Skin of body (tissue), 2 donors: ENCODE results near the gene CKB. TPM values are rescaled to one million over a fixed set of nuclear protein-coding genes. Genes with fewer than 3 reads are reported as not detected.
"Not testable (repeated sequence)": the region's sequence is repeated elsewhere in the genome, so short reads cannot be mapped to it uniquely, and the experiment has no call there.

Experiments used
- DNase-seq: peaks from one replicate; lab custom pipeline; 2025; lab: John Stamatoyannopoulos, UW
- total RNA-seq: library from RNA; depleted of rRNA; stranded (reverse); fragments of >200 nt; gene quantifications from one replicate; pipeline ENCODE4 v1.2.3, GENCODE V29; 2014

CKB gene
- total RNA-seq, 1 donor from 2014 or later = 75.4 TPM

DNA sequence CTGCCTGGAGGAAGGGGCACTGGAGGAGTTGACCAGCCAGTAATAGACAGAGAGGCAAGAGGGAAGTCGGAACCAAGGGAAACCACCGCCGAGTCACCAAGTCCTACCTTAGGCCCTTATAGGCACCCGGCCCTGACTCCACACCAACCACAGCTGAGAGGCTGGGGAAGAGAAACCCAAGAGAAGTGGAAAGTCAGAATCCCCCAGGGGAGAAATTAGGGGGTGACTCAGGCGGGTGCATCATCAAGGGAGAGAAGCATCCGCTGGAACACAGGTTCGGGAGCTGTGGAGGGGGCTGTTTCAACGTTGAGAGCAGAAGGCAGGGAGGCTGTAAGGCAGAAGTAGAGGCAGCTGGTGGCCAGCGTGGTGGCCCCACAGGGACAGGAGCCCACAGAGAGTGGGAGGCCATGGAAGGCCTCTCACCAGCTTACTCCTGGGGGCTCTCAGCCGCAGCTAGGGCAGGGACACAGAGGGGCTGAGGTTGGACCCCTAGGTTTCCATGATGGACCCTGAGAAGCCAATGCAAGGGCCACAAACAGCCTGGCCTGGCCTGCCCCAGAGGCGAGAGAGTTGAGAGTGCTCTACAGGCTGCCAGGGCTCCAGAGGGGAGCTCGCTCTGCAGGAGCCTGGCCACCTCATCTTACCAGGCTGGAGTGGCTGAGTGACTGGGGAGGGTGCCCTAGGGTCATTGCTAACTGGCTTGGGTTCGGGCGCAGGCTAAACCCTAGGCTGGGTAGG lies 4.9 kb upstream of the CKB start:
- no peak for DNase-seq

DNA sequence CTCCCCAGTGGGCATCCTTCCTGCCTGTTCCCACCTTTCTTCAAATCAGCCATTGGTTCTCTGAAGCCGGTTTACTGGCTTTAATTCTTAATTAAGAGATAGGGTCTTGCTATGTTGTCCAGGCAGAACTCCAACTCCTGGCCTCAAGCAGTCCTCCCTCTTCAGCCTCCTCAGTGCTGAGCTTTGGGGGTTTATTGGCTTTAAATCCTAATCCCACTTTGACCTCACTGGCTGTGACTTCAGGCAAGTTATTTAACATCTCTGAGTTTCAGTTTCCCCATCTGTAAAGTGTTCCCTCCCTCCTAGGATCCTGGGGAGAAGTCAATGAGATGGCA lies 4.3 kb upstream of the CKB start:
- no peak for DNase-seq

DNA sequence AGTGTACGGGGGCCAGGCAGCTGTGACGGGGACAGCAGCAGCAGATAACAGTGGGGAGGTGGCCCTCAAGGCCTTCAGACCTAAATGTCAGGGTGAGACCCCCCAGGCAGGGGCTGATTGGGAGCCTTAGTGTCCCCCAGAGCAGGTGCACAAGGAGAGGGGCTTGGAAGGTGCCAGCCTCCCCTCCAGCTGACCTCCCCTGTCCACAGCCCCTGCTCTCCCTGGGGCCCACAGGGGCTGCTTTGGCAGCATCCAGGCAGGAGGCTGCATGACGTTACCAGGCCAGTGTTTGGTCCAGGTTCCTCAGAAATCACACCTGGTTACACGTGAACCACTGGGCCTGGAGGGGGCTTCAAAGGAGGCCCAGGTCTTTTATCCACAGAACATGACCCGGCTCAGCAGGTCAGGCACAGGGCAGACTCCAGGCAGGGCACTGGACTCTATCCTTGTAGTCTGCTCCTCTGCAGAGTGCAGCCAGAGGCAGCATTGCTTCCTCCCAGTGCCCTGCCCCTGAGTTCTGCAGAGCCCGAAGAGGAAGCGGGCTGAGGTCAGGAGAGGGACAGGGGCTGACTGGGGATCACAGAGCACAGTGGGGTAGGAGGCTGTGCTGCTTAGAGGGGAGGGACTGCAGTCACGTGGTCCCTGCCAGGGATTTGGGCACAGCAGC lies 3.8 kb upstream of the CKB start:
- DNase-seq = no peak

DNA sequence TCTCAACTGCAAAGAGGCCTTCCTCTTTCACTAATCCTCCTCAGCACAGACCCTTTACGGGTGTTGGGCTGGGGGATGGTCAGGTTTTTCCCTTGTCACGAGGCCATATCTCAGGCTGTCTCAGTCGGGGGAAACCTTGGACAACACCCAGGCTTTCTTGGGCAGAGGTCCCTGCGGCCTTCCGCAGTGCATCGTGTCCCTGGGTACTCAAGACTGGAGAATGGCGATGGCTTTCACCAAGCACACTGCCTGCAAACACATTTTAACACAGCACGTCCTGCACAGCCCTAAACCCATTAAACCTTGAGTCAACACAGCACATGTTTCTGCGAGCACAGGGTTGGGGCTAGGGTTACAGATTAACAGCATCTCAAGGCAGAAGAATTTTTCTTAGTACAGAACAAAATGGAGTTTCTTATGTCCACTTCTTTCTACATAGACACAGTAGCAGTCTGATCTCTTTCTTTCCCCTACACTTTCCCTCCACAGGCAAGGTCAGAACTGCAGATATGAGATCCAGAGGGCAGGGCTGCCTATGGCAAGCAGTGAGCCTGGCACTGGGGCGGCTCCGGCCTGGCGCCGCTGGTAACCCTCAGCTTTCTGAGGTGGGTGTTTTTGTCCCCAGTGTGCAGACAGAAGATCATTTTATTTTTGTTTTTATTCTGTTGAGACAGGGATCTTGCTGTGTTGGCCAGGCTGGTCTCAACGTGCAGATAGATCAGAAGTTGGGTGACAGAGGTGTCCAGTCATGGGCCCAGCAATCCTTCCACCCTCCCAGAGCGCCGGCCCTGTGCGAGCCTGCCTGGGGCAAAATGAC lies 3.0 kb upstream of the CKB start:
- DNase-seq = not testable (repeated sequence)

DNA sequence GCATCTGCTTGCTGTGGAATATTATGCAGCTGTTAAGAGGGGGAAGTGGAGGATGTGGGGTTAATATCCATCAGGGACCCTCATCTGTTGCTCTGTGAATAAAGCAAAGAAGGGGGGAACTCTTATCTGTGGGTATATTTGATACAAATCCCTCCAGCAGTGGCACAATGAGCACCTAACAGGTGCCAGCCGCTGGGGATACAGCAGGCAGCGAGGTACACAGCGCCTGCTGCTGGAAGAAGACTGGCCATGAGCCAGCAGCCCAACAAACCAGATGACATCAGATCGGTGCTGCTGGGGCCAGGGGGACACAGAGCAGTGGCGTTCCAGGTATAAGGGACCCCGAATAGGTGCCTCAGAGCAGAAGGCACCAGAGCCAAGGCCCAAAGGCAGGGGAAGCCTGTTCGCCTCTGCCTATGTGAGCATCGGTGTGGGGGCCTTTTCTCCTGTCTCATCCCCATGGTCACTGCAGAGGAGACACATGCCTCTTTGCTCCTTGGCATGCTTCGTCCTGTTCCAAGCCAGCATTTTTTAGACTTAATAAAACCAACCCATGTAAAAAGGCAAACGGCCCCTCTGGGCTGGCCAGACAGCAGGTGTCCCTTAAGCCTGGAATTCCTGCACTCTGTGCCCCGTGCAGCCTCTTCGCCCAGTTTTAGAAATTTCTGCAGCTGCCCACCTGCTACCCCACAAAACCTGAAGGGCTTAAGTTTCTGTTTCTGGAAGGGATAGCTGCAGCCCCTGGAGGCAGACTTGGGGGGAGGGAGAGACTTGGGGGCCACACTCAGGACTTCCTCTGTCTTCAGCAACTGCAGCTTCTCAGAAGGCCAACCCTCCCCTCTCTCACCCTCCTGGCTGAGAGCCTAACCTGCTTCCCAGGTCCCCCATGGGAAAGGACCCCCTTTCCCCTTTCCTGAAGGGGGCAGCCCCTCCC lies 1.6 kb upstream of the CKB start:
- DNase-seq = no peak

DNA sequence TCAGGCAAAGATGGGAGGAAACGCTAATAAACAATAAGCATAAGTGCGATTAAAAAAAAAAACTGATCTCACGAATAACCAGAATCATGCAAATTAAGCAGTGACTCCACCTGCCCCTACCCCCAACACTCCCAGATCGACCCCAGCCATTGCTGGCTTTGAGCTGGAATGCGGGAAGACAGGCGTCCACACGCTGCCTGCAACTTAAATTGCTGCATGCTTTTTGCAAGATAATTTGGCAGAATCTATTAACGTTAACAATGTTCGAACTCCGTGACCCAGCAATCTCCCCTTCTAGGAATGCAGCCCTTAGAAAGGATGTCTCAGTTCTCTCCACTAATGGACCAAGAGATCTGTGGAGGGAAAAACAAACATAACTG lies 935 bp upstream of the CKB start:
- DNase-seq = no peak

DNA sequence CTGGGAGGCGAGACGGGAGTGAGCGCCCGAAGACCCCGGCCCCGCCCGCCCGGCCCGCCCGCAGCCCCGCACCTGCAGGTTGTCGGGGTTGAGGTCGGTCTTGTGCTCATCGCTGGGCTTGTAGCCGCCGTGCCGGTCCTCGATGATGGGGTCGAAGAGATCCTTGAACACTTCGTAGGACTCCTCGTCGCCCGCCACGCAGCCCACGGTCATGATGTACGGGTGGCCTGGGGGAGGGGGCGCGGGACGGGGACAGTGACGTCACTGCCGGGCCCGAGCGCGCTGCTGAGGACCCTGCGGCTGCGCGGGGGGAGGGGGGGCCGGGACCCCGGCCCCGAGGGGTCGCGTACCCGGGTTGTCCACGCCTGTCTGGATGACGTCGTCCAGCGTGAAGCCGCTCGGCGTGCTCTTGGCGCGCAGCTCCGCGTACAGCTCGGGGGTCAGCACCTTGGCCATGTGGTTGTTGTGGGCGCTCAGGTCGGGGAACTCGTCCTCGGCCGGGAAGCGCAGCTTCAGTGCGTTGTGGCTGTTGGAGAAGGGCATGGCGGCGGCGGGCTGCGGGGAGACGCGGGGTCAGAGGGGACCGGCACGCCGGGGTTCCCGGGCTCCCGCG lies 573 bp downstream of the CKB start:
- DNase-seq = no peak

DNA sequence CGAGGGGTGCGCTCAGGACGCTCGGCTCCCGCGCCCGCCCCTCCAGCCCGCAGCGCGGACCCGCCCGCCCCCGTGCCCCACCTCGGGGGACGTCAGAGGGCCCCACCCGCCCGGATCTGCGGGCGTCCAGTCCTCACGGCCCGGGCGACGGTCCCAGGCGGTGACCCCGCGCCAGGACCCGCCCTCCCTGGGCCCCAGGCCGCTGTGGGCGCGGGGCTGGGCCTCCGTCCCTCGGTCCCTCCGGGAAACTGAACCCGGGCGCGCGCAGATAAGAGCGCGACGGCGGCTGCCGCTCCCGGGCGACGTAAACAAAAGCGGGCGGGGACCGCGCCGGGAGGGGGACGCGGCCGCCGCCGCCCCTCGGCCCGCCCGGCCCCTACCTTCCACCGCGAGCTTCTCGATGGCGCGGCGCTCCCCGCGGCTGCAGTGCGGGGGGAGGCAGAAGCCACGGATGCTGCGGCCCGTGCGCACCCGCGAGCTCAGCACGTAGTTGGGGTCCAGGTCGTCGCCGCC lies 1.1 kb downstream of the CKB start:
- DNase-seq = no peak

DNA sequence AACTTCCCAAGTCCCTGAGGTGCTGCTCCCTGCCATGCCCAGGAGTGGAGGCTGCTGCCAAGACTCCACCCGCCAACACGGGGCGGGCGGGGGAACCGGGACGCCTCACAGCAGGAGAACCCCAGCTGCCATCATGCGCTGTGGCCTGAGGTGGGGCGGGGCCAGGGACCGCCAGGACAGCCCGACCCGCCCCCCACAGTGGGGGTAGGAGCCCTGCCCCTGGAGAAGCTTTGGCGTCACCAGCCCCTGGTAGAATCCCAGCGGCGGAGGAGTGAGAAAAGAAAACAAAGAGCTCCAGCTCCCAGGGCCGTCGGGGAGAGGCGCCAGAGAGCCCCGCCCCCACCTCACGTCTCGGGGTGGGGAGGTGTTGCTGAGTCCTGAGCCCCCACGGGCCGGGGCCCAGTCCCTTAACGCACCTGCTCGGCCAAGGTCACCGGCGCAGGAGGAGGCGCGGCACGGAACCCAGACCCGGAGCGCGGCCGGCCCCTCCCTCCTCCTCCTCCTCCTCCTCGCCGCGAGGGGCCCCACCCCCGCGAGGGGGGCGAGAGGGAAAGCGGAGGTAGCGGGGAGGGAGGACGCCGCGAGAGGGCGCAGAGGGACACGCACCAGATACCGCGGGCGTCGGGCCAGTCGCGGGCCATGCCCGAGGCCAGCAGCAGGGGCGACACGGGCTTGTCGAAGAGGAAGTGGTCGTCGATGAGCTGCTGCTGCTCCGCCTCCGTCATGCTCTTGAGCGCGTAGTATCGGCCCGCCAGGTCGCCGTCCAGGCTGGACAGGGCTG lies 1.8 kb downstream of the CKB start:
- DNase-seq = peak; percentile 35

DNA sequence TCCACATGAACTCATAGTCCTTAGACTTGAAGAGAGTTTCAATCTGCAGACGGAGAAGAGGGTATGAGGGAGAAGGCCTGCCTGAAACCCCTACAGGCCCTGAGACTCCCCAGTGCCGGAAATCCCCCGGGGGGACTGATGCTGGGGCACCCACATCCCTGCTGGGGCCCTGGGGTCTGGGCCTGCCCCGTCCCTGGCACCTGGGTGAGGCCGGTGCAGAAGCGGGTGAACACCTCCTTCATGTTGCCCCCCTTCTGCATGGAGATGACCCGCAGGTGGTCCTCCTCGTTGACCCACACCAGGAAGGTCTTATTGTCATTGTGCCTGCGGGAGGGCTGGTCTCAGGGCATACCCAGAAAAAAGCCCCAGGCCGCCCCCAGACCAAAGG lies 2.4 kb downstream of the CKB start:
- DNase-seq = no peak

DNA sequence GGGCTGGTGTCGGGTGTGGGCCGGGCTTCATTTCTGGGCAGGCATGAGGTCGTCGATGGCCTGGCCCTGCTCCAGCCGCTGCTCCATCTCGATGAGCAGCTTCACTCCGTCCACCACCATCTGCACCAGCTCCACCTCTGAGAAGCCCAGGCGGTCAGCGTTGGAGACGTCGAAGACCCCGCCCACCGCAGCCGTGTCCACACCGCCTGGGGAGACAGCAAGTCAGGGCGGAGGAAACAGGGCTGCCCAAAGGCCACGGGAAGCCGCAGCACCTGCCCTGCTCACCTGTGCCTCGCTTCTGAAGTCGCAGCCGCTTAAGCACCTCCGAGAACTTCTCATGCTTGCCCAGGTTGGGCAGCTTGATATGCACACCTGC lies 2.8 kb downstream of the CKB start:
- no peak for DNase-seq

DNA sequence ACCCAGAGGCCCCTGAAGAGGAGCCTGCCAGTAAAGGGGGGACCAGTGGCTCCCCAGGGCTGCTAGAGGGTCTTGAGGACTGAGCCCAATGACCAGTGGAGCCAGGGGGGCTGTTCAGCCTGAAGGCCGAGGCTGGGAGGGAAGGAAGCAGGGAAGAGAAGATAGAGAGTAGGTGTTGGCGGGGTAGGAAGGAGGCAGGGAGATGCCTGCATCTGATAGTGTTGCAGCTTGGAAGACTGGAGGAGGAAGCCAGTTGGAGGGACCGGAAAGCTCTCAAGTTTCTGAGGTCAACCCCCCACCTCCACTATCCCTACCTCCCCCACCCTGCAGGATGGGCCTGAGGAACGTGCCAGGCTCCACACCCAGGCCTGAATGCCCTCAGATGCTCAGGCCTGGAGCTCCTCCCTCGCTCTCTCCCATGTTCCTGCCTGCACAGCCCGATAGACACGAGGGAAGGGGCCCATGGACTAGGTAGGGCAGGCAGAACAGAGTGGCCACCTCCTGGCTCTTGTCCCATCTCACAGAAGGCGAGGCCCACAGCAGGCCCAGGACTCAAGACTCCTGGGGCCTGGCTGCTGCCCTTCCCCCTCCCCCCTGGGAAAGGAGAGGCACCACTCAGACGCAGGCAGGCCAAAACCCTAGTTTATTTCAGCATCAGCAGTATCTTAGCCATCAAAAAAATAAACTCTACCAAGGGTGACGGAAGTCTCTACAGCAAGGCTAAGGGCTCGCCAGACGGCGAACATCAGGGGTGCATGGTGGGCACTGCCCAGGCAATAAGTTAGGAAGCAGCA lies 3.4 kb downstream of the CKB start:
- DNase-seq = no peak

DNA sequence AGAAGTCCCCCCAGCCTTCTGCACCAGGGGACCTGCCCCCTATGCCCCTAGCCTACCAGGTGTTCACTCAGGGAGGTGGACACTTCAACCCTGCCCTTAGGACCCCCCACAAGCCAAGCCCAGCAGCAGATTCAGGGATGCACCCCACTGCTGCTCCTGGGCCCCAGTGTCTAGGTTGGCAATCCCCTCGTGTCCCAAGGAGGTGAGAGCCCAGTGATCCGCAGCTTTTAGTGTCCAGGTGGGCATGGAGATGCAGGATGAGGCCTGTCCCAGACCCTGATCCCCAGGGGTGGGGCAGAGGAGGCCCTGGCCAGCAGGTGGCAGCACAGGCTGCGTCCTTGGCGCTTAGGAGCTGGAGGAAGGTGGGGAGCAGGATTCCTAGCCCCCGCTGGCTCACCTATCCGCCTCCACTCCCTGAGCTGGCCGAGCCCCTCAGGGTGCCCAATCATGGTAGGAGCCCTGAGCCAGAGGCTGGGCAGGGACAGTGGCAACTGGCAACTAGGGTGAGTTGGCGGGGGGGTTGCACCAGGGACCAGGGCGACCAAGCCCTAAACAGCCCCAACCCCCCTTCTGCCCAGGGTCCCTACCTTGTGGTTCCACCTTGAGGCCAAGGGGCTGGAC lies 4.1 kb downstream of the CKB start:
- no peak for DNase-seq

DNA sequence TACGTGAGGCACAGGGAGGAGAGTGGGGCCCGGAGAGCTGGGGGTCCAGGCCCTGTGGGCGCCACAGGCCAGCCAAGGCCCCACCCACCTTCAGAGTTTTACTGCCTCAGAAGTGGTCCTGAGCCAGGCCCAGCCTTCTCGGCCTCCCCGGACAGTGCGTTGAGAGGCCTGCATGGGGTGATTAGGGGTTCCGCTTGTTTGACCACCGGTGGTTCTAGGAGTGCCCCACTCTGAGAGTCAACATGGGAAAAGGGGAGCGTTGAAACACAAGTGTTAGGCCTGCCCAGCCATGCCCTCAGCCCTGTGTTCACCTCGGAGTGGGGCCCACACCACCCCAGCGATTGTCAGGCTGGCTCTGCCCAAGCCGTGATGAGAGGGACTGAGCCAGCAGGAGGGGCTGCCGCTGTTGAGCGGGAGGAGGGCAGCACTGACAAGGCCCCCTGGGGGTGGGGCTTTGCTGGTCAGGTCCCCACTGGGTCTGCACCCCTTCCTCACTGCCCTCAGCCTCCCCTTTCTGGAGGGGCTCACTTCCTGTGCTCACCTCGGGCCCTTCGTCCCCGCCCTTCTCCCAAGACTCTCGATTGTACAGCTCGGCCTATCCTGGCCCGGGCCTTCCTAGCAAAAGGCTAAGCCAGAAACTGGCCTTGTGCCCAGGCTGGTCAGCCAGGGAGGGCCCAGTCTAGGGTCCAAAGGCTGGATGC lies 4.8 kb downstream of the CKB start:
- DNase-seq = no peak

DNA sequence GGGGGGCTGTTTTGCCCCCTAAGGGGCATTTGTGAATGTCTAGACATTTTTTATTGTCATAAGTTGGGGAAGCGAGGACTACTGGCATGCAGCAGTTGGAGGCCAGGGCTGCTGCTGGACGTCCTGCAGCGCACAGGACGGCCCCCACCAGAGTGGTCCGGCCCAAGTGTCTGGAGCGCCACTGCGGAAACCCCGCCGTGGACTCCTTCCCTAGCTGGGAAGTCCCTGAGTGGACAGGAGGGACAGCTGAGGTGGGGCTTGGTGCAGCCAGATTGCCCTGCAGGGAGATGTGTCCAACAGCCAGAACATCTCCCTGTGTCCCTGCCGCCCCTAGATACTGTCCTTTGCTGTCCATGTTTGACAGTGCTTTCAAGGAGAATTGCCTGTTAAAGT lies 5.5 kb downstream of the CKB start:
- no peak for DNase-seq

DNA sequence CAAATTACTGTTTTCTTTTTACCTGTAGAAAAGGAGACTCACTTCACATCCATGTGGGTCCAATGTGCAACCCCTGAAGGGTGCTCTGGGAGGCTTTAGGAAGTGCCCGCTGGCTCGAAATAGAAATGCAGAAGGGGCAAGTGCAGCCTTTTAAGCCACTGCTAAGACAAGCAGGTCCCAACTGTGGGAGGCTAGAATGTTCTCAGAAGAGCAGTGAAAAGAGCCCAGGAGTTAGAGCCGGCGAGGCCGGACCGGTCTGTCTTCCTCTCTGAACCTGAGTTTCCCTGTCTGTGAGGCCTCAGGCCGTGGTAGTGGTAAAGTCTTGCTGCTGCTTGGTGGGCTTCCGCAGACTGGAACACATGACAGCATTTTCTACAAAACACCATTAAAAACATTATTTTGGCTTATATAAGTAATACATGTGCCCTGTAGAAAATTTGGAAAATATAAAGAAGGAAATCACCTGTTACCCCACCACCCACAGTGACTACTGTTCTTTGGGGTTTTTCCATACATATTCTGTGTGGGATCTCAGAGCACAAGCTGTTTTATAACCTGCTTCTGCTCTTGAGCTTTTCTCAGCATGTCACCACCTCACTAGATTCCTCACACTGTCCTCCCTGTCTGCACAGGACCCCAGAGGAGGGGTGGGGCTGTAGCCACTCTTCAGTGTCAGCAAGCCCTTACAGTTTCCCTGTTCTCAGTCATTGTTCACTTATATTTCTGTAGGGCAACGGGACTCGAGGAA lies 6.0 kb downstream of the CKB start:
- DNase-seq = no peak

DNA sequence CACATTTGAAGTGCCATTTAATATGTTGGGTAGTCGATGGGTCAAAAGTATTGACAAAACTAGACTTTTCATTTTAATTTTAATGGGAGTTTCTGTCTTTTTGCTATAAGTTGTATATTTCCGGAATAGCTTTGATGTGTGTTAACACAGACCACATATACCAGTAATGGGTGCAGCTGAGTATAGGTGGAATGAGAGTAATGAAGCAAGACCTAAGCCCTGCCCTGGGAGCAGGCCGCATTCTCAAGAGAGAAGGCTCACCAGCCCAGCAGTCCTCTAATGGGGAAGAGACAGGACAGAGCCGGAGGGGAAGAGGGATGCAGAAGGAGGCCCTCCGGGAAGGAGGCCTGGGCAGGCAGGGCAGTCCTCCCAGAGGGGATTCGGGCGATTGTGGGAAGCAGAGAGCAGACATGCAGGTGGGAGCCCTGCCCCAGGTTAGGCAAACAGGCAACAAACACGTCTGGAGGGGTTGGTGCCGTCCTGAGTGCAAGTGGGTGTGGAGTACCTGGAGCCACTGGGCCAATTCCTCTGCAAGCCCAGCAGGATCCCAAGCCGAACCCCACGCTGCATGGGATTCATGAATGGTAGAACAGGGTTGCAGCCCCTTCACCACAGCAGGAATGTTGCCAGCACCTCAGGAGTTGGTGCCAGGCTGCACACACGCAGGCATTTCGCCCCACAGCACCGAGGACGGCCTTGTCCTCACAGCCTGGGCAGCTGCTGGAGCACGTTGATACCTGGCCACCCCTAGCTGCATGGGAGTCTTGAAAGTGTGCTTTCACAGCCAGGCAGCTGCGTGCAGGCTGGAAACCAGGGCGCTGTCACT lies 7.8 kb downstream of the CKB start:
- no peak for DNase-seq
